Endothelial cell of umbilical vein (primary cell): Measurements from ENCODE around the gene ABLIM2. TPM values are rescaled to one million over a fixed set of nuclear protein-coding genes. Genes with fewer than 3 reads are reported as not detected.

ENCODE experiments used
- BruUV-seq: library from RNA; stranded (reverse); fragments of 400-500 nt; replicated peaks from 2 replicates; lab custom pipeline; 2021; lab: Mats Ljungman, UMichigan
- CTCF ChIA-PET: fragments of 300-600, 350-600 bp; sonication (Branson Sonifier 250); formaldehyde crosslinking; loops from one replicate; lab custom pipeline; 2021; ENCODE audit warnings: antibody characterized with exemption, inconsistent platforms; lab: Charles Lee
- POLR2A ChIA-PET: fragments of 300-600, 350-600 bp; sonication (Branson Sonifier 250); formaldehyde crosslinking; loops from one replicate; lab custom pipeline; 2021; ENCODE audit warnings: antibody characterized with exemption, inconsistent platforms; lab: Charles Lee
- DNase-seq: peaks from one replicate; pipeline ENCODE4 v3.0.0-alpha.2; 2011; ENCODE audit warnings: low read depth, low spot score
- FAIRE-seq: peaks from 2 replicates; lab custom pipeline; 2011; peaks lifted over from hg19 to GRCh38; lab: Jason Lieb, UNC
- H2AFZ ChIP-seq: 2 replicates; pipeline ENCODE4 v1.6.0; 2012; ENCODE audit warnings: low read depth, low read length, control low read depth, inconsistent platforms
- H3K27ac ChIP-seq: 2 replicates; pipeline ENCODE4 v1.5.1; 2011; ENCODE audit warnings: low read depth, mild to moderate bottlenecking, control low read depth, low read length, moderate library complexity; ENCODE audit not compliant: insufficient read depth
- H3K27me3 ChIP-seq, 2 experiments: 2 replicates each; pipeline versions ENCODE4 v1.6.0 to v1.6.1; 2011; ENCODE audit warnings: low read length in 2 of 2, mixed read lengths in 1 of 2; ENCODE audit not compliant: control insufficient read depth in 2 of 2, insufficient read depth in 2 of 2
- H3K36me3 ChIP-seq, 2 experiments: 2 replicates in 1 of 2; 3 replicates in 1 of 2; pipeline ENCODE4 v1.5.1; 2011; ENCODE audit warnings: low read length in 2 of 2, mild to moderate bottlenecking in 1 of 2, moderate library complexity in 1 of 2; ENCODE audit not compliant: control insufficient read depth in 2 of 2, insufficient read depth in 2 of 2; ENCODE audit errors: extremely low read depth in 1 of 2
- H3K4me1 ChIP-seq: 3 replicates; pipeline ENCODE4 v1.5.1; 2011; ENCODE audit warnings: mild to moderate bottlenecking, low read length; ENCODE audit not compliant: control insufficient read depth, insufficient read depth; ENCODE audit errors: extremely low read depth
- H3K4me2 ChIP-seq: 2 replicates; pipeline ENCODE4 v1.6.1; 2011; ENCODE audit warnings: low read length, control low read depth, mixed read lengths; ENCODE audit not compliant: insufficient read depth
- H3K4me3 ChIP-seq, 3 experiments: fragments of 200-600 bp in 1 of 3; sonication (generic), shearing (Covaris generic) in 1 of 3; replicated peaks in 1 of 3; 2 replicates each; pipeline ENCODE4 v1.5.1; 2011 to 2016; ENCODE audit warnings: control low read depth in 3 of 3, low read length in 3 of 3, mild to moderate bottlenecking in 2 of 3, inconsistent platforms in 1 of 3, low read depth in 1 of 3, moderate library complexity in 1 of 3; ENCODE audit not compliant: insufficient read depth in 1 of 3
- H3K79me2 ChIP-seq: 2 replicates; pipeline ENCODE4 v1.6.0; 2012; ENCODE audit warnings: low read length, inconsistent platforms; ENCODE audit not compliant: control insufficient read depth, insufficient read depth
- H3K9ac ChIP-seq: replicated peaks from 2 replicates; pipeline ENCODE3; 2011; ENCODE audit warnings: low read length, control low read depth; ENCODE audit not compliant: insufficient read depth; ENCODE audit errors: extremely low read depth
- H3K9me1 ChIP-seq: replicated peaks from 3 replicates; pipeline ENCODE4 v1.6.0; 2011; ENCODE audit warnings: mild to moderate bottlenecking, low read length; ENCODE audit not compliant: control insufficient read depth, insufficient read depth; ENCODE audit errors: extremely low read depth
- H3K9me3 ChIP-seq: replicated peaks from 2 replicates; pipeline ENCODE4 v1.5.1; 2012; ENCODE audit warnings: low read length, inconsistent platforms; ENCODE audit not compliant: control insufficient read depth, insufficient read depth
- H4K20me1 ChIP-seq: replicated peaks from 2 replicates; pipeline ENCODE3; 2011; ENCODE audit warnings: mild to moderate bottlenecking, low read length; ENCODE audit not compliant: control insufficient read depth, insufficient read depth; ENCODE audit errors: extremely low read depth
- EZH2 ChIP-seq: IDR thresholded peaks from 2 replicates; pipeline ENCODE4 v1.6.1; 2012; ENCODE audit warnings: borderline replicate concordance, low read depth, mild to moderate bottlenecking, moderate library complexity, low read length, inconsistent platforms; ENCODE audit not compliant: severe bottlenecking
- FOS ChIP-seq: IDR thresholded peaks from 2 replicates; pipeline ENCODE4 v1.6.1; 2011; ENCODE audit warnings: mild to moderate bottlenecking, low read length, moderate library complexity, borderline replicate concordance; ENCODE audit not compliant: insufficient read depth
- GATA2 ChIP-seq: IDR thresholded peaks from 2 replicates; pipeline ENCODE4 v1.7.0; 2011; ENCODE audit warnings: low read depth, mild to moderate bottlenecking, moderate library complexity, mixed read lengths, low read length; ENCODE audit not compliant: insufficient read length, insufficient read depth
- JUN ChIP-seq: IDR thresholded peaks from 2 replicates; pipeline ENCODE4 v1.6.1; 2011; ENCODE audit warnings: borderline replicate concordance, low read depth; ENCODE audit not compliant: insufficient read length, insufficient read depth
- MYC ChIP-seq: IDR thresholded peaks from one replicate; pipeline ENCODE4 v1.6.1; 2011; ENCODE audit warnings: mild to moderate bottlenecking, low read depth, low read length
- POLR2A ChIP-seq: IDR thresholded peaks from 2 replicates; pipeline ENCODE4 v1.6.1; 2012; ENCODE audit warnings: low read depth, mild to moderate bottlenecking, control low read depth, low read length
- POLR2AphosphoS5 ChIP-seq: IDR thresholded peaks from 2 replicates; pipeline ENCODE4 v1.6.1; 2012; ENCODE audit warnings: low read depth, mild to moderate bottlenecking, control low read depth, low read length, moderate library complexity; ENCODE audit not compliant: insufficient read depth
- dilution Hi-C: fragments of 300-500 bp; cut with MboI; formaldehyde crosslinking; loops from one replicate; pipeline ENCODE4 v1.15.0; 2019; ENCODE audit warnings: low sequenced_read_pairs; ENCODE audit not compliant: extremely low pct_ligation_motif_present
- intact Hi-C: fragments of 100-400 bp; cut with micrococcal nuclease; formaldehyde crosslinking; loops from one replicate; pipeline ENCODE4 v1.10.0; 2022
- polyA plus RNA-seq, 4 experiments: library from polyadenylated mRNA; depleted of rRNA in 3 of 4; stranded (reverse) in 3 of 4; unstranded in 1 of 4; fragments of >200 nt; gene quantifications; 2 replicates each; pipeline versions ENCODE4 v1.2.1 to v1.2.3, GENCODE V29; 2011 to 2012; ENCODE audit warnings: missing spikeins in 1 of 4
- total RNA-seq: library from RNA; stranded (reverse); gene quantifications from 2 replicates; pipeline ENCODE4 v1.2.3, GENCODE V29; 2021
- TF ChIP-seq, protein P1 (sequence below): IDR thresholded peaks from 2 replicates; pipeline ENCODE4 v1.6.1; 2011; ENCODE audit not compliant: insufficient read depth, insufficient read length
- TF ChIP-seq, protein P2 (sequence below), 2 donors: IDR thresholded peaks; 1 replicate in 1 of 2; 2 replicates in 1 of 2; pipeline ENCODE4 v1.5.1; 2011; ENCODE audit warnings: low read length in 2 of 2, mild to moderate bottlenecking in 2 of 2, moderate library complexity in 2 of 2, control low read depth in 1 of 2, inconsistent platforms in 1 of 2, low read depth in 1 of 2; ENCODE audit not compliant: insufficient read depth in 1 of 2; ENCODE audit errors: extremely low read depth in 1 of 2

The ABLIM2 gene
- total and polyA plus RNA-seq, 2 donors (not counting 3 experiments of a cell fraction or from before 2014, with no cell fraction given), result 0.28 to 0.66 TPM

DNA sequence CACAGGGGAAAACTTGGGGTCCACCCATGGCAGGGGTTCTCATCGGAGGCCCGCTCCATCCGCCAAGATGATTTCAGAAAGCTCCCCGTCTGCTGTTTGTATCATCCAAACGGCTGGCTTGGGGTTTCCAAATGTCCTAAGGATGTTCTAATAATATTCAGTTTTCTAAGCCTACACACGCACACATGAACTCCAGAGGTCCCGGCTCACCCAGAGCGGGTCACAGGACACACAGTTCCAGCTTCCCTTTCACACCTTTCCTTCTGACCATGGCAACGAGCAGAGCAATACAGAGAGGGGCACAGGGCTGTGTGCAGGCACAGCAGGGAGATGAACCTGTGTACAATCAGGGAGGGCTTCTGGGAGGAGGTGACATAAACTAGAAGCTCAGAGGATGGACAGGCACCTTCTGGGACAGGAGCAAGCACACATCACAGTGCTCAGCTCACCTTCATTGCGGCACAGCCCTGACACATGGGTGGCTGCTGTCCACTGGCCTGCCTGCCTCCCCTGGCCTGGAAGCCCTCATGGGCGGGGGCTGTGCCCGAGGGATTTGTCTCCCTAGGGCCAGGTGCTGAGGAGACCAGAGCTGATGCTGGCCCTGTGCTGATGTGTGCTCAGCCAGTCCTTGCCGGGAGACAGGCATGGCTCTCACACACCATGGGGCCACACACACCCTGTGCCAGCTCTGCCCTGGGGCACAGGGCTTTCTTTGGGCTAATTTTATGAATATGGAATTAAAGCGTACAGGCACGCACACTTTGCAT is 44.8 kb downstream of the ABLIM2 start:
- no TSS peak for BruUV-seq
- Histone ChIP-seq H3K4me1 (no peaks in the 10 kb centered on the region), H3K36me3 (no peaks in the 10 kb centered on the region), H3K9ac (no peak overlapping the region), H3K27me3 (no peaks in the 10 kb centered on the region), H4K20me1 (no peaks in the 10 kb centered on the region), H3K9me3 (no peaks in the 10 kb centered on the region), H3K4me3 (no peak overlapping the region), H2AFZ (no peak overlapping the region), H3K4me2 (no peak overlapping the region), H3K27ac (no peak overlapping the region), H3K79me2 (no peaks in the 10 kb centered on the region), H3K9me1 (no peaks in the 10 kb centered on the region)
- ChIA-PET CTCF (interaction anchor here (1.3 kb wide), 1 partner anchor 31 kb away, joined by 3 read pairs; no protein-coding TSS in a partner anchor), POLR2A (no interaction called here)
- intact Hi-C loops (no loop called here), dilution Hi-C loops (no loop called here)
- FAIRE-seq, result no peak
- DNase-seq, result no peak
- TF ChIP-seq, protein P1, sequence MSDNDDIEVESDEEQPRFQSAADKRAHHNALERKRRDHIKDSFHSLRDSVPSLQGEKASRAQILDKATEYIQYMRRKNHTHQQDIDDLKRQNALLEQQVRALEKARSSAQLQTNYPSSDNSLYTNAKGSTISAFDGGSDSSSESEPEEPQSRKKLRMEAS, result no peak
- TF ChIP-seq MYC, result no peak
- TF ChIP-seq EZH2, result no peak
- TF ChIP-seq, protein P2, sequence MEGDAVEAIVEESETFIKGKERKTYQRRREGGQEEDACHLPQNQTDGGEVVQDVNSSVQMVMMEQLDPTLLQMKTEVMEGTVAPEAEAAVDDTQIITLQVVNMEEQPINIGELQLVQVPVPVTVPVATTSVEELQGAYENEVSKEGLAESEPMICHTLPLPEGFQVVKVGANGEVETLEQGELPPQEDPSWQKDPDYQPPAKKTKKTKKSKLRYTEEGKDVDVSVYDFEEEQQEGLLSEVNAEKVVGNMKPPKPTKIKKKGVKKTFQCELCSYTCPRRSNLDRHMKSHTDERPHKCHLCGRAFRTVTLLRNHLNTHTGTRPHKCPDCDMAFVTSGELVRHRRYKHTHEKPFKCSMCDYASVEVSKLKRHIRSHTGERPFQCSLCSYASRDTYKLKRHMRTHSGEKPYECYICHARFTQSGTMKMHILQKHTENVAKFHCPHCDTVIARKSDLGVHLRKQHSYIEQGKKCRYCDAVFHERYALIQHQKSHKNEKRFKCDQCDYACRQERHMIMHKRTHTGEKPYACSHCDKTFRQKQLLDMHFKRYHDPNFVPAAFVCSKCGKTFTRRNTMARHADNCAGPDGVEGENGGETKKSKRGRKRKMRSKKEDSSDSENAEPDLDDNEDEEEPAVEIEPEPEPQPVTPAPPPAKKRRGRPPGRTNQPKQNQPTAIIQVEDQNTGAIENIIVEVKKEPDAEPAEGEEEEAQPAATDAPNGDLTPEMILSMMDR (IDR thresholded peaks at IDR 0.05; ENCODE audit: extremely low read depth in 1 of 2, insufficient read depth in 1 of 2, low read depth in 1 of 2, low read length in 2 of 2), result no peak
- TF ChIP-seq POLR2A, result no peak
- TF ChIP-seq FOS, result no peak
- TF ChIP-seq GATA2, result no peak
- no peak for TF ChIP-seq POLR2AphosphoS5
- TF ChIP-seq JUN, result no peak
